Lower leg skin (tissue), 4 donors: Measurements from ENCODE around the gene DPY30. TPM values are rescaled to one million over a fixed set of nuclear protein-coding genes. Genes with fewer than 3 reads are reported as not detected.

Source experiments
- DNase-seq, 2 donors: peaks; one replicate each; pipeline ENCODE4 v3.0.0-alpha.2; 2019; ENCODE audit warnings: low spot score in 2 of 2
- H3K4me3 ChIP-seq: fragments of 200-600 bp; sonication (generic); 2 replicates; pipeline ENCODE4 v1.5.1; 2017; ENCODE audit warnings: mild to moderate bottlenecking, low read depth; ENCODE audit not compliant: poor library complexity, severe bottlenecking
- POLR2A ChIP-seq, 2 donors: fragments of 450-650 bp; IDR thresholded peaks; one replicate each; pipeline ENCODE4 v1.6.1; 2016 to 2017; ENCODE audit warnings: antibody characterized with exemption in 2 of 2, mild to moderate bottlenecking in 1 of 2, moderate library complexity in 1 of 2
- WGBS, 2 donors: methylation state at CpG; one replicate each; pipeline ENCODE4 v1.1.5; 2018; 5-methylcytosine and 5-hydroxymethylcytosine counted together
- intact Hi-C: fragments of 100-400 bp; cut with DNase I; formaldehyde crosslinking; loops from one replicate; pipeline ENCODE4 v1.15.0; 2023; ENCODE audit warnings: low total_unique reads
- total RNA-seq, 4 donors: library from RNA; depleted of rRNA; stranded (reverse); fragments of >200 nt; gene quantifications; one replicate each; pipeline ENCODE4 v1.1.0, GENCODE V29; 2016
- TF ChIP-seq, protein P1 (sequence below), 3 donors: fragments of 450-650 bp; IDR thresholded peaks; one replicate each; pipeline ENCODE4 v1.5.1; 2016; ENCODE audit warnings: antibody characterized with exemption in 3 of 3, mild to moderate bottlenecking in 3 of 3, moderate library complexity in 2 of 3

DPY30 gene
- total RNA-seq, 4 donors from 2014 or later = 58.1 to 76.9 (median 61.8) TPM

GRCh38 chr2:32005371-32005976, 34.1 kb downstream of the DPY30 start:
- WGBS, 2 donors = 84 to 94% methylated on average over 2 of the region's 2 CpGs
- intact Hi-C loops = no loop called here
- no peak for TF ChIP-seq POLR2A (IDR thresholded peaks at IDR 0.05)
- TF ChIP-seq, protein P1, sequence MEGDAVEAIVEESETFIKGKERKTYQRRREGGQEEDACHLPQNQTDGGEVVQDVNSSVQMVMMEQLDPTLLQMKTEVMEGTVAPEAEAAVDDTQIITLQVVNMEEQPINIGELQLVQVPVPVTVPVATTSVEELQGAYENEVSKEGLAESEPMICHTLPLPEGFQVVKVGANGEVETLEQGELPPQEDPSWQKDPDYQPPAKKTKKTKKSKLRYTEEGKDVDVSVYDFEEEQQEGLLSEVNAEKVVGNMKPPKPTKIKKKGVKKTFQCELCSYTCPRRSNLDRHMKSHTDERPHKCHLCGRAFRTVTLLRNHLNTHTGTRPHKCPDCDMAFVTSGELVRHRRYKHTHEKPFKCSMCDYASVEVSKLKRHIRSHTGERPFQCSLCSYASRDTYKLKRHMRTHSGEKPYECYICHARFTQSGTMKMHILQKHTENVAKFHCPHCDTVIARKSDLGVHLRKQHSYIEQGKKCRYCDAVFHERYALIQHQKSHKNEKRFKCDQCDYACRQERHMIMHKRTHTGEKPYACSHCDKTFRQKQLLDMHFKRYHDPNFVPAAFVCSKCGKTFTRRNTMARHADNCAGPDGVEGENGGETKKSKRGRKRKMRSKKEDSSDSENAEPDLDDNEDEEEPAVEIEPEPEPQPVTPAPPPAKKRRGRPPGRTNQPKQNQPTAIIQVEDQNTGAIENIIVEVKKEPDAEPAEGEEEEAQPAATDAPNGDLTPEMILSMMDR (IDR thresholded peaks at IDR 0.05) = no peak
- DNase-seq = no peak
- no peak overlapping the region for H3K4me3 ChIP-seq

- intact Hi-C loops = no loop called here
- 50 to 77% methylated on average over 2 of the region's 2 CpGs for WGBS, 2 donors
- DNase-seq = no peak
- no peak for TF ChIP-seq POLR2A (IDR thresholded peaks at IDR 0.05)
- TF ChIP-seq, protein P1 (IDR thresholded peaks at IDR 0.05) = no peak
- H3K4me3 ChIP-seq = no peak overlapping the region
Measured at GRCh38 chr2:32003791-32004190, 35.8 kb downstream of the DPY30 start.

DNA sequence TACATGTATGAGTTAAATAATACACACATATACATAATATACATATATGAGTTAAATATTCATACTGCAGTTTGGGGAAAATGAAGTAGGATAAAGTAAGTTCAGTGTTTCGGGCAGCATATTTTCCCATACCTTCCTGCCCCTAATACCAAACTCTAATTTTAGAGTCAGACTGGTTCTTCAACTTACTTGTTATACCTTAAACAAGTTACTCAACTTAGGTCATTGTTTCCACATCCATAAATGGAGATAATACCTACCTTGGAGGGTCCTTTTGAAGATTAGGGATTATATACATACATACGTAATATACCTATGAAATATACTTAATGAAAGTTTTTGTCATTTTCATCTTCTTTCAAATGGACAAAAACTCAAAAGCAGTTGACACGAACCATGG, 37.2 kb downstream of the DPY30 start:
- no peak overlapping the region for H3K4me3 ChIP-seq
- DNase-seq = no peak
- 78 to 91% methylated on average over 3 of the region's 3 CpGs for WGBS, 2 donors
- intact Hi-C loops = no loop called here
- TF ChIP-seq, protein P1 (IDR thresholded peaks at IDR 0.05) = no peak
- no peak for TF ChIP-seq POLR2A (IDR thresholded peaks at IDR 0.05)

- TF ChIP-seq, protein P1 (IDR thresholded peaks at IDR 0.05) = no peak
- TF ChIP-seq POLR2A (IDR thresholded peaks at IDR 0.05) = no peak
- no peak overlapping the region for H3K4me3 ChIP-seq
- 76 to 85% methylated on average over 4 of the region's 4 CpGs for WGBS, 2 donors
- DNase-seq = no peak
- intact Hi-C loops = no loop called here
Measured at GRCh38 chr2:31999438-31999837, 40.2 kb downstream of the DPY30 start.

GRCh38 chr2:31998731-31999383, 40.7 kb downstream of the DPY30 start:
- 91 to 93% methylated on average over 4 of the region's 4 CpGs for WGBS, 2 donors
- no peak for DNase-seq
- TF ChIP-seq, protein P1 (IDR thresholded peaks at IDR 0.05) = no peak
- TF ChIP-seq POLR2A (IDR thresholded peaks at IDR 0.05) = no peak
- no peak overlapping the region for H3K4me3 ChIP-seq
- intact Hi-C loops = no loop called here
